D721Med (cell line): Measurements from ENCODE around the gene ARL8B.

Experiments used
- DNase-seq: peaks from one replicate; pipeline ENCODE4 v3.0.0; 2011; ENCODE audit warnings: low spot score; ENCODE audit not compliant: insufficient read length
- FAIRE-seq: peaks from 2 replicates; lab custom pipeline; 2011; peaks lifted over from hg19 to GRCh38; lab: Jason Lieb, UNC
- CTCF ChIP-seq: IDR thresholded peaks from 2 replicates; pipeline ENCODE4 v1.5.1; 2012; ENCODE audit warnings: mild to moderate bottlenecking, control low read depth; ENCODE audit not compliant: insufficient read depth; ENCODE audit errors: missing control alignments

ARL8B gene

GRCh38 chr3:5084224-5084623 is 37.9 kb upstream of the ARL8B start:
- FAIRE-seq: no peak
- no peak for TF ChIP-seq CTCF

GRCh38 chr3:5086708-5087107 is 35.4 kb upstream of the ARL8B start:
- DNase-seq (no peak), FAIRE-seq (no peak)
- TF ChIP-seq CTCF: no peak

More at GRCh38 chr3:5084224-5084623, 37.9 kb upstream of the ARL8B start:
- DNase-seq: no peak

- DNase-seq: no peak
- FAIRE-seq: no peak
- TF ChIP-seq CTCF: no peak
These were observed 34.9 kb upstream of the ARL8B start for GRCh38 chr3:5087209-5087608.

- TF ChIP-seq CTCF: no peak
- DNase-seq (no peak), FAIRE-seq (no peak)
These were observed 31.9 kb upstream of the ARL8B start for GRCh38 chr3:5090197-5090596.

GRCh38 chr3:5092018-5092417 is 30.1 kb upstream of the ARL8B start:
- no peak for FAIRE-seq

GRCh38 chr3:5093731-5094130 is 28.4 kb upstream of the ARL8B start:
- peak; percentile 75 for FAIRE-seq

More at GRCh38 chr3:5092018-5092417, 30.1 kb upstream of the ARL8B start:
- no peak for TF ChIP-seq CTCF
- DNase-seq: no peak

GRCh38 chr3:5095886-5096285 is 26.2 kb upstream of the ARL8B start:
- no peak for TF ChIP-seq CTCF
- FAIRE-seq (no peak), DNase-seq (no peak)

More at GRCh38 chr3:5093731-5094130, 28.4 kb upstream of the ARL8B start:
- no peak for DNase-seq
- TF ChIP-seq CTCF: no peak
